ENCODE results near the gene KRTDAP.

- TF ChIP-seq GATA2 (IDR thresholded peaks at IDR 0.05; ENCODE audit: low read depth, low read length) = no peak
- TF ChIP-seq GATA3 (IDR thresholded peaks at IDR 0.05; ENCODE audit: low read depth, low read length) = no peak
Measured at GRCh38 chr19:35522745-35523327, 32.6 kb upstream of the KRTDAP start.
